Mesenchymal stem cell (in vitro differentiated cells and primary cell): ENCODE results near the gene CHAC1.

Experiments used
- DNase-seq: peaks from one replicate; pipeline ENCODE4 v3.0.0-alpha.2; 2013
- H2AFZ ChIP-seq: one replicate; pipeline ENCODE4 v1.6.1; 2013; ENCODE audit warnings: low read depth, mild to moderate bottlenecking, control low read depth, inconsistent platforms, low read length, moderate library complexity
- H2AK5ac ChIP-seq: 2 replicates; pipeline ENCODE4 v1.6.1; 2013; ENCODE audit warnings: low read length, moderate library complexity, mild to moderate bottlenecking, inconsistent platforms; ENCODE audit not compliant: severe bottlenecking
- H2BK120ac ChIP-seq: one replicate; pipeline ENCODE4 v1.6.1; 2013; ENCODE audit warnings: low read depth, mild to moderate bottlenecking, inconsistent platforms, low read length, moderate library complexity
- H2BK12ac ChIP-seq, 2 experiments: one replicate each; pipeline ENCODE4 v1.6.1; 2013; ENCODE audit warnings: inconsistent platforms in 2 of 2, low read length in 2 of 2, mild to moderate bottlenecking in 2 of 2, moderate library complexity in 2 of 2, control low read depth in 1 of 2
- H2BK15ac ChIP-seq: one replicate; pipeline ENCODE4 v1.6.1; 2013; ENCODE audit warnings: mild to moderate bottlenecking, low read depth, inconsistent platforms; ENCODE audit not compliant: poor library complexity, severe bottlenecking
- H2BK5ac ChIP-seq: 2 replicates; pipeline ENCODE4 v1.6.1; 2013; ENCODE audit warnings: low read depth, mild to moderate bottlenecking, low read length, control low read depth, inconsistent platforms; ENCODE audit not compliant: poor library complexity, severe bottlenecking
- H3K14ac ChIP-seq, 2 experiments: one replicate each; pipeline ENCODE4 v1.6.1; 2013; ENCODE audit warnings: inconsistent platforms in 2 of 2, low read length in 2 of 2, control low read depth in 1 of 2, mild to moderate bottlenecking in 1 of 2, moderate library complexity in 1 of 2
- H3K18ac ChIP-seq, 2 experiments: one replicate each; pipeline ENCODE4 v1.6.1; 2013; ENCODE audit warnings: inconsistent platforms in 2 of 2, low read length in 2 of 2, control low read depth in 1 of 2, low read depth in 1 of 2, mild to moderate bottlenecking in 1 of 2
- H3K23ac ChIP-seq, 2 experiments: one replicate each; pipeline ENCODE4 v1.6.1; 2013; ENCODE audit warnings: inconsistent platforms in 2 of 2, low read length in 2 of 2, mild to moderate bottlenecking in 2 of 2, moderate library complexity in 2 of 2, control low read depth in 1 of 2
- H3K27ac ChIP-seq: 2 replicates; pipeline ENCODE4 v1.5.1; 2013; ENCODE audit warnings: mild to moderate bottlenecking, moderate library complexity, low read length, control low read depth, inconsistent platforms; ENCODE audit not compliant: poor library complexity, severe bottlenecking
- H3K27me3 ChIP-seq, 2 experiments: 2 replicates each; pipeline versions ENCODE4 v1.6.1 to v1.7.0; 2013; ENCODE audit warnings: low read length in 2 of 2, mild to moderate bottlenecking in 2 of 2, moderate library complexity in 2 of 2, control low read depth in 1 of 2, inconsistent platforms in 1 of 2; ENCODE audit not compliant: control insufficient read depth in 1 of 2, insufficient read depth in 1 of 2
- H3K36me3 ChIP-seq, 2 experiments: 2 replicates each; pipeline versions ENCODE4 v1.6.1 to v1.7.0; 2013; ENCODE audit warnings: low read length in 2 of 2, control low read depth in 1 of 2, inconsistent platforms in 1 of 2, low read depth in 1 of 2, mild to moderate bottlenecking in 1 of 2; ENCODE audit not compliant: insufficient read depth in 2 of 2, control insufficient read depth in 1 of 2
- H3K4ac ChIP-seq, 2 experiments: one replicate each; pipeline ENCODE4 v1.6.1; 2013; ENCODE audit warnings: inconsistent platforms in 2 of 2, low read length in 2 of 2, mild to moderate bottlenecking in 2 of 2, moderate library complexity in 2 of 2, control low read depth in 1 of 2, low read depth in 1 of 2
- H3K4me1 ChIP-seq: 2 replicates; pipeline ENCODE4 v1.6.1; 2013; ENCODE audit warnings: low read depth, low read length, control low read depth; ENCODE audit not compliant: control insufficient read depth, insufficient read depth
- H3K4me2 ChIP-seq: 2 replicates; pipeline ENCODE4 v1.6.1; 2013; ENCODE audit warnings: low read length, mild to moderate bottlenecking, inconsistent platforms; ENCODE audit not compliant: poor library complexity, severe bottlenecking
- H3K4me3 ChIP-seq, 2 experiments: 2 replicates each; pipeline versions ENCODE4 v1.5.1 to v1.7.0; 2013; ENCODE audit warnings: low read length in 2 of 2, mild to moderate bottlenecking in 2 of 2, control low read depth in 1 of 2, low read depth in 1 of 2; ENCODE audit not compliant: insufficient read depth in 1 of 2
- H3K79me1 ChIP-seq: replicated peaks from 2 replicates; pipeline ENCODE4 v1.6.1; 2013; ENCODE audit warnings: mild to moderate bottlenecking, control low read depth, low read length, inconsistent platforms; ENCODE audit not compliant: poor library complexity, severe bottlenecking
- H3K9ac ChIP-seq: 2 replicates; pipeline ENCODE4 v1.7.0; 2013; ENCODE audit warnings: mild to moderate bottlenecking, low read length, moderate library complexity
- H3K9me3 ChIP-seq: 2 replicates; pipeline ENCODE4 v1.7.0; 2013; ENCODE audit warnings: mild to moderate bottlenecking, low read length; ENCODE audit not compliant: control insufficient read depth
- H4K8ac ChIP-seq: one replicate; pipeline ENCODE4 v1.6.1; 2013; ENCODE audit warnings: inconsistent platforms, mild to moderate bottlenecking, low read length, moderate library complexity
- H4K91ac ChIP-seq: one replicate; pipeline ENCODE4 v1.6.1; 2013; ENCODE audit warnings: mild to moderate bottlenecking, low read length, inconsistent platforms
- WGBS: methylation state at CpG from one replicate; pipeline ENCODE4 v1.1.7; 2013; ENCODE audit warnings: mixed read lengths; 5-methylcytosine and 5-hydroxymethylcytosine counted together

Gene CHAC1

GRCh38 chr15:40956541-40956982 lies 3.3 kb downstream of the CHAC1 start:
- H2BK5ac ChIP-seq = no peak overlapping the region
- H4K8ac ChIP-seq = no peak overlapping the region
- peaks cover 8% of the 10 kb centered on the region for H3K79me1 ChIP-seq
- H3K9me3 ChIP-seq = no peaks in the 10 kb centered on the region
- H3K14ac ChIP-seq = peak overlapping the region in 1 of 2 experiments; percentile 1
- H3K4me2 ChIP-seq = no peak overlapping the region
- H2BK120ac ChIP-seq = no peak overlapping the region
- no peak overlapping the region for H2AK5ac ChIP-seq
- no peak overlapping the region for H3K9ac ChIP-seq
- no peak overlapping the region for H2BK15ac ChIP-seq
- peak overlapping the region in 1 of 2 experiments; percentile 67 for H3K23ac ChIP-seq
- no peak overlapping the region for H3K27ac ChIP-seq
- peaks cover 37% of the 10 kb centered on the region for H3K4me1 ChIP-seq
- H3K27me3 ChIP-seq = peaks cover 0 to 9% of the 10 kb centered on the region in 2 experiments
- no peak overlapping the region for H3K4me3 ChIP-seq
- no peak for DNase-seq
- H4K91ac ChIP-seq = no peak overlapping the region
- peak overlapping the region in 1 of 2 experiments; percentile 0 for H3K18ac ChIP-seq
- H3K36me3 ChIP-seq = peaks cover 0 to 22% of the 10 kb centered on the region in 2 experiments
- peak overlapping the region; percentile 3 to 38 for H2BK12ac ChIP-seq
- H2AFZ ChIP-seq = no peak overlapping the region
- no peak overlapping the region for H3K4ac ChIP-seq
- 91% methylated on average over 3 of the region's 3 CpGs for WGBS

- no peak overlapping the region for H2AFZ ChIP-seq
- H3K4ac ChIP-seq = no peak overlapping the region
- no peak overlapping the region for H2BK120ac ChIP-seq
- no peak overlapping the region for H3K27ac ChIP-seq
- H3K14ac ChIP-seq = no peak overlapping the region
- no peak overlapping the region for H4K91ac ChIP-seq
- DNase-seq = no peak
- peak overlapping the region in 1 of 2 experiments; percentile 38 for H2BK12ac ChIP-seq
- H2BK5ac ChIP-seq = no peak overlapping the region
- H3K23ac ChIP-seq = peak overlapping the region in 1 of 2 experiments; percentile 67
- peaks cover 37% of the 10 kb centered on the region for H3K4me1 ChIP-seq
- H3K4me2 ChIP-seq = no peak overlapping the region
- H3K4me3 ChIP-seq = no peak overlapping the region
- no peak overlapping the region for H3K9ac ChIP-seq
- no peak overlapping the region for H2AK5ac ChIP-seq
- H3K9me3 ChIP-seq = no peaks in the 10 kb centered on the region
- peak overlapping the region in 1 of 2 experiments; percentile 0 for H3K18ac ChIP-seq
- 87% methylated on average over 4 of the region's 4 CpGs for WGBS
- H3K36me3 ChIP-seq = peaks cover 0 to 22% of the 10 kb centered on the region in 2 experiments
- H2BK15ac ChIP-seq = no peak overlapping the region
- no peak overlapping the region for H4K8ac ChIP-seq
- H3K79me1 ChIP-seq = peaks cover 8% of the 10 kb centered on the region
- peaks cover 0 to 9% of the 10 kb centered on the region in 2 experiments for H3K27me3 ChIP-seq
Measured at GRCh38 chr15:40957041-40957555, 3.8 kb downstream of the CHAC1 start.

- peaks cover 8% of the 10 kb centered on the region for H3K79me1 ChIP-seq
- no peak overlapping the region for H4K8ac ChIP-seq
Measured at GRCh38 chr15:40957581-40958051, 4.3 kb downstream of the CHAC1 start.

GRCh38 chr15:40958146-40958545 lies 4.9 kb downstream of the CHAC1 start:
- 90% methylated on average over 6 of the region's 6 CpGs for WGBS
- H2AFZ ChIP-seq = no peak overlapping the region
- peaks cover 0 to 12% of the 10 kb centered on the region in 2 experiments for H3K27me3 ChIP-seq
- H2BK5ac ChIP-seq = no peak overlapping the region
- H3K4ac ChIP-seq = no peak overlapping the region
- H3K79me1 ChIP-seq = peaks cover 8% of the 10 kb centered on the region
- no peak overlapping the region for H3K4me3 ChIP-seq
- H3K23ac ChIP-seq = no peak overlapping the region
- H3K4me1 ChIP-seq = peaks cover 33% of the 10 kb centered on the region
- peaks cover 0 to 22% of the 10 kb centered on the region in 2 experiments for H3K36me3 ChIP-seq
- H3K4me2 ChIP-seq = no peak overlapping the region
- H2BK120ac ChIP-seq = no peak overlapping the region
- no peak overlapping the region for H3K27ac ChIP-seq
- H4K8ac ChIP-seq = no peak overlapping the region
- no peak for DNase-seq
- H2BK15ac ChIP-seq = no peak overlapping the region
- no peak overlapping the region for H2BK12ac ChIP-seq
- no peak overlapping the region for H3K14ac ChIP-seq
- H3K9ac ChIP-seq = no peak overlapping the region
- no peak overlapping the region for H4K91ac ChIP-seq
- peak overlapping the region in 1 of 2 experiments; percentile 9 for H3K18ac ChIP-seq
- no peaks in the 10 kb centered on the region for H3K9me3 ChIP-seq
- H2AK5ac ChIP-seq = no peak overlapping the region

More at GRCh38 chr15:40957581-40958051, 4.3 kb downstream of the CHAC1 start:
- no peak overlapping the region for H3K23ac ChIP-seq
- no peak overlapping the region for H3K18ac ChIP-seq
- H2AK5ac ChIP-seq = no peak overlapping the region
- WGBS = 87% methylated on average over 9 of the region's 9 CpGs
- peaks cover 0 to 22% of the 10 kb centered on the region in 2 experiments for H3K36me3 ChIP-seq
- H2BK5ac ChIP-seq = no peak overlapping the region
- no peak for DNase-seq
- H2BK120ac ChIP-seq = no peak overlapping the region
- H2BK15ac ChIP-seq = no peak overlapping the region
- H3K4me3 ChIP-seq = no peak overlapping the region
- H3K27me3 ChIP-seq = peaks cover 0 to 9% of the 10 kb centered on the region in 2 experiments
- H3K4me1 ChIP-seq = peaks cover 34% of the 10 kb centered on the region
- no peak overlapping the region for H3K4ac ChIP-seq
- no peak overlapping the region for H2BK12ac ChIP-seq
- H3K27ac ChIP-seq = no peak overlapping the region
- H2AFZ ChIP-seq = no peak overlapping the region
- no peak overlapping the region for H3K4me2 ChIP-seq
- no peak overlapping the region for H3K14ac ChIP-seq
- no peak overlapping the region for H4K91ac ChIP-seq
- no peak overlapping the region for H3K9ac ChIP-seq
- H3K9me3 ChIP-seq = no peaks in the 10 kb centered on the region
